ENCODE results near the gene UBP1.

UBP1 gene, protein sequence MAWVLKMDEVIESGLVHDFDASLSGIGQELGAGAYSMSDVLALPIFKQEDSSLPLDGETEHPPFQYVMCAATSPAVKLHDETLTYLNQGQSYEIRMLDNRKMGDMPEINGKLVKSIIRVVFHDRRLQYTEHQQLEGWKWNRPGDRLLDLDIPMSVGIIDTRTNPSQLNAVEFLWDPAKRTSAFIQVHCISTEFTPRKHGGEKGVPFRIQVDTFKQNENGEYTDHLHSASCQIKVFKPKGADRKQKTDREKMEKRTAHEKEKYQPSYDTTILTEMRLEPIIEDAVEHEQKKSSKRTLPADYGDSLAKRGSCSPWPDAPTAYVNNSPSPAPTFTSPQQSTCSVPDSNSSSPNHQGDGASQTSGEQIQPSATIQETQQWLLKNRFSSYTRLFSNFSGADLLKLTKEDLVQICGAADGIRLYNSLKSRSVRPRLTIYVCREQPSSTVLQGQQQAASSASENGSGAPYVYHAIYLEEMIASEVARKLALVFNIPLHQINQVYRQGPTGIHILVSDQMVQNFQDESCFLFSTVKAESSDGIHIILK

DNA sequence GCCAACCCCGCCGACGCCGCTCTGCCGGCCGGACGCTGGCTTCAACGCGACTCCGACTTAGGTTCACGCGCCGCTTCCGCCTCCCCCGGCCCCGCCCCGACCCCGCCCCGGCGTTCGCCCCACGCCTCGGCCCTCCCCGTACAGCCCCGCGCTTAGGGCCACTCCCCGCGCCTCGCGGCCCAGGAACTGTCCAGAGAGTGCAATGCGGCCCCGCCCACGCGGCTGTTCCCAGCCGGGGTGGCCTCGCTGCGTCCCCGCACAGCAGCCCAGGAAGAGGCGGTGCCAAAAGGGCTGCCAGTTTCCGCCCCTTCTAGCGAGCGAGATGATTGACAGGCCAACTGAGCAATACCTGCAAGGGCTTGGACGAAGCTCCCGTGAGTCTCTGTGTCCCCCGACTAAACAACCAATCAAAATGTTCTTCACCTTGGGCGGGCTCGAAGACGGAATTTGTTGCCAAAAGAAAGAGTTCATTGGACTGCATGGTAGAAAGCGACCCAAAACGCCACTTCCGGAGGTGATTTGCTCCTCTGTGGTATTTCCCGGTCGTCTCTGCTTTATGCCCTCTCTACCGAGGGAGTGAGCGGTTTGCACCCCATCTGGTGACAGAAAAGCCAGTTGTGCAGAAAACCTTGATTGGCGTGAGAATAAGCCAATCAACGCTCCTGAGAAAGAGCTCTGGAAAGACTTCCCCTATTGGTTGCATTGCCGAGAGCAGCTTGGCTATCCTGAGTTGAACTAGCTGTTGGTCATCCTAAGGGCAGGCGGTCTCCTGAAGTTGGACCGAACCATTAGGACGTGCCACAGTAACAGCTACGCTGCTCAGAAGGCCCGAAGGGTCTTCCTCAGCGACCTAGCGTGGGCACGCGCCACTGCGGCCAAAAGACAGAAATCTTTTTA is at the start of gene UBP1:
UBP1 (minus strand) TSS at position 78 of the 897 bp plus-strand sequence. CDS start 557 bp downstream, outside the sequence.
- peak within 1 kb of the TSS; percentile 90 for H3K4me3 ChIP-seq (ENCODE audit: low read depth, low read length)
- ChIA-PET POLR2A (interaction anchor here (0.9 to 2.1 kb wide), 5 partner anchors 11 to 358 kb away, joined by 3 to 11 read pairs (median 4); partner anchors contain the start of gene PDCD6IP), CTCF (interaction anchor here (0.7 to 0.9 kb wide), 3 partner anchors 14 to 1464 kb away, joined by 3 read pairs; no protein-coding TSS in a partner anchor)
- H3K9me3 ChIP-seq (ENCODE audit: control insufficient read depth, insufficient read depth, low read depth, low read length), result no peaks in the 10 kb centered on the region
- peaks cover 6% of the 10 kb centered on the region for H3K4me1 ChIP-seq (ENCODE audit: control insufficient read depth, insufficient read depth, low read length)
- no peaks in the 10 kb centered on the region for H3K36me3 ChIP-seq (ENCODE audit: control insufficient read depth in 2 of 2, insufficient read depth in 1 of 2, low read length in 2 of 2)
- peak within 1 kb of the TSS; percentile 92 for H3K27ac ChIP-seq (ENCODE audit: extremely low read depth, low read depth, low read length)
- TF ChIP-seq KLF7 (tag by site-specific recombination; IDR thresholded peaks at IDR 0.05; ENCODE audit: borderline replicate concordance), result no peak
- no peak for TF ChIP-seq YY1 (tag by site-specific recombination; IDR thresholded peaks at IDR 0.05)
- TF ChIP-seq ZNF660 (tag by site-specific recombination; IDR thresholded peaks at IDR 0.05), result no peak
- no peak for TF ChIP-seq ZNF571 (tag by site-specific recombination; IDR thresholded peaks at IDR 0.05)
- TF ChIP-seq ZNF121 (tag by site-specific recombination; IDR thresholded peaks at IDR 0.05), result no peak
- no peak for TF ChIP-seq GLI2 (tag by site-specific recombination; IDR thresholded peaks at IDR 0.05; ENCODE audit: borderline replicate concordance, low read depth)
- TF ChIP-seq ZNF677 (tag by site-specific recombination; IDR thresholded peaks at IDR 0.05), result no peak
- no peak for TF ChIP-seq ZNF626 (tag by site-specific recombination; IDR thresholded peaks at IDR 0.05)
- TF ChIP-seq SETDB1 (IDR thresholded peaks at IDR 0.05; ENCODE audit: insufficient read length, low read length), result peak; percentile 36
- TF ChIP-seq ZFP3 (tag by site-specific recombination; IDR thresholded peaks at IDR 0.05; ENCODE audit: low read depth), result no peak
- TF ChIP-seq SP3 (tag by site-specific recombination; IDR thresholded peaks at IDR 0.05), result peak; percentile 92
- TF ChIP-seq ZNF311 (tag by site-specific recombination; IDR thresholded peaks at IDR 0.05; ENCODE audit: borderline replicate concordance), result no peak
- TF ChIP-seq, protein P1, sequence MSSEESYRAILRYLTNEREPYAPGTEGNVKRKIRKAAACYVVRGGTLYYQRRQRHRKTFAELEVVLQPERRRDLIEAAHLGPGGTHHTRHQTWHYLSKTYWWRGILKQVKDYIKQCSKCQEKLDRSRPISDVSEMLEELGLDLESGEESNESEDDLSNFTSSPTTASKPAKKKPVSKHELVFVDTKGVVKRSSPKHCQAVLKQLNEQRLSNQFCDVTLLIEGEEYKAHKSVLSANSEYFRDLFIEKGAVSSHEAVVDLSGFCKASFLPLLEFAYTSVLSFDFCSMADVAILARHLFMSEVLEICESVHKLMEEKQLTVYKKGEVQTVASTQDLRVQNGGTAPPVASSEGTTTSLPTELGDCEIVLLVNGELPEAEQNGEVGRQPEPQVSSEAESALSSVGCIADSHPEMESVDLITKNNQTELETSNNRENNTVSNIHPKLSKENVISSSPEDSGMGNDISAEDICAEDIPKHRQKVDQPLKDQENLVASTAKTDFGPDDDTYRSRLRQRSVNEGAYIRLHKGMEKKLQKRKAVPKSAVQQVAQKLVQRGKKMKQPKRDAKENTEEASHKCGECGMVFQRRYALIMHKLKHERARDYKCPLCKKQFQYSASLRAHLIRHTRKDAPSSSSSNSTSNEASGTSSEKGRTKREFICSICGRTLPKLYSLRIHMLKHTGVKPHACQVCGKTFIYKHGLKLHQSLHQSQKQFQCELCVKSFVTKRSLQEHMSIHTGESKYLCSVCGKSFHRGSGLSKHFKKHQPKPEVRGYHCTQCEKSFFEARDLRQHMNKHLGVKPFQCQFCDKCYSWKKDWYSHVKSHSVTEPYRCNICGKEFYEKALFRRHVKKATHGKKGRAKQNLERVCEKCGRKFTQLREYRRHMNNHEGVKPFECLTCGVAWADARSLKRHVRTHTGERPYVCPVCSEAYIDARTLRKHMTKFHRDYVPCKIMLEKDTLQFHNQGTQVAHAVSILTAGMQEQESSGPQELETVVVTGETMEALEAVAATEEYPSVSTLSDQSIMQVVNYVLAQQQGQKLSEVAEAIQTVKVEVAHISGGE (tag by site-specific recombination; conservative IDR thresholded peaks at IDR 0.05; ENCODE audit: low read depth), result peak; percentile 89
- TF ChIP-seq KLF1 (tag by site-specific recombination; IDR thresholded peaks at IDR 0.05), result peak; percentile 64
- TF ChIP-seq ZBTB21 (tag by site-specific recombination; IDR thresholded peaks at IDR 0.05), result no peak
- TF ChIP-seq, protein P2, sequence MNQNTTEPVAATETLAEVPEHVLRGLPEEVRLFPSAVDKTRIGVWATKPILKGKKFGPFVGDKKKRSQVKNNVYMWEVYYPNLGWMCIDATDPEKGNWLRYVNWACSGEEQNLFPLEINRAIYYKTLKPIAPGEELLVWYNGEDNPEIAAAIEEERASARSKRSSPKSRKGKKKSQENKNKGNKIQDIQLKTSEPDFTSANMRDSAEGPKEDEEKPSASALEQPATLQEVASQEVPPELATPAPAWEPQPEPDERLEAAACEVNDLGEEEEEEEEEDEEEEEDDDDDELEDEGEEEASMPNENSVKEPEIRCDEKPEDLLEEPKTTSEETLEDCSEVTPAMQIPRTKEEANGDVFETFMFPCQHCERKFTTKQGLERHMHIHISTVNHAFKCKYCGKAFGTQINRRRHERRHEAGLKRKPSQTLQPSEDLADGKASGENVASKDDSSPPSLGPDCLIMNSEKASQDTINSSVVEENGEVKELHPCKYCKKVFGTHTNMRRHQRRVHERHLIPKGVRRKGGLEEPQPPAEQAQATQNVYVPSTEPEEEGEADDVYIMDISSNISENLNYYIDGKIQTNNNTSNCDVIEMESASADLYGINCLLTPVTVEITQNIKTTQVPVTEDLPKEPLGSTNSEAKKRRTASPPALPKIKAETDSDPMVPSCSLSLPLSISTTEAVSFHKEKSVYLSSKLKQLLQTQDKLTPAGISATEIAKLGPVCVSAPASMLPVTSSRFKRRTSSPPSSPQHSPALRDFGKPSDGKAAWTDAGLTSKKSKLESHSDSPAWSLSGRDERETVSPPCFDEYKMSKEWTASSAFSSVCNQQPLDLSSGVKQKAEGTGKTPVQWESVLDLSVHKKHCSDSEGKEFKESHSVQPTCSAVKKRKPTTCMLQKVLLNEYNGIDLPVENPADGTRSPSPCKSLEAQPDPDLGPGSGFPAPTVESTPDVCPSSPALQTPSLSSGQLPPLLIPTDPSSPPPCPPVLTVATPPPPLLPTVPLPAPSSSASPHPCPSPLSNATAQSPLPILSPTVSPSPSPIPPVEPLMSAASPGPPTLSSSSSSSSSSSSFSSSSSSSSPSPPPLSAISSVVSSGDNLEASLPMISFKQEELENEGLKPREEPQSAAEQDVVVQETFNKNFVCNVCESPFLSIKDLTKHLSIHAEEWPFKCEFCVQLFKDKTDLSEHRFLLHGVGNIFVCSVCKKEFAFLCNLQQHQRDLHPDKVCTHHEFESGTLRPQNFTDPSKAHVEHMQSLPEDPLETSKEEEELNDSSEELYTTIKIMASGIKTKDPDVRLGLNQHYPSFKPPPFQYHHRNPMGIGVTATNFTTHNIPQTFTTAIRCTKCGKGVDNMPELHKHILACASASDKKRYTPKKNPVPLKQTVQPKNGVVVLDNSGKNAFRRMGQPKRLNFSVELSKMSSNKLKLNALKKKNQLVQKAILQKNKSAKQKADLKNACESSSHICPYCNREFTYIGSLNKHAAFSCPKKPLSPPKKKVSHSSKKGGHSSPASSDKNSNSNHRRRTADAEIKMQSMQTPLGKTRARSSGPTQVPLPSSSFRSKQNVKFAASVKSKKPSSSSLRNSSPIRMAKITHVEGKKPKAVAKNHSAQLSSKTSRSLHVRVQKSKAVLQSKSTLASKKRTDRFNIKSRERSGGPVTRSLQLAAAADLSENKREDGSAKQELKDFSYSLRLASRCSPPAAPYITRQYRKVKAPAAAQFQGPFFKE (tag by site-specific recombination; IDR thresholded peaks at IDR 0.05; ENCODE audit: borderline replicate concordance), result no peak
- TF ChIP-seq ZNF585B (tag by site-specific recombination; IDR thresholded peaks at IDR 0.05), result no peak
- peak; percentile 98 for TF ChIP-seq ZNF341 (tag by site-specific recombination; IDR thresholded peaks at IDR 0.05; ENCODE audit: low read depth)
- TF ChIP-seq ZNF214 (tag by site-specific recombination; IDR thresholded peaks at IDR 0.05; ENCODE audit: borderline replicate concordance), result no peak
- no peak for TF ChIP-seq ZNF555 (tag by site-specific recombination; conservative IDR thresholded peaks at IDR 0.05)
- peak; percentile 93 for TF ChIP-seq ZBTB8A (tag by site-specific recombination; IDR thresholded peaks at IDR 0.05)
- peak; percentile 54 for TF ChIP-seq GLIS1 (tag by site-specific recombination; IDR thresholded peaks at IDR 0.05)
- TF ChIP-seq SCRT1 (tag by site-specific recombination; IDR thresholded peaks at IDR 0.05; ENCODE audit: borderline replicate concordance), result no peak
- no peak for TF ChIP-seq ZNF302 (tag by site-specific recombination; IDR thresholded peaks at IDR 0.05; ENCODE audit: low read depth)
- no peak for TF ChIP-seq ZNF544 (tag by site-specific recombination; IDR thresholded peaks at IDR 0.05)
- peak; percentile 50; the same call in 1 of the 2 replicates for TF ChIP-seq TRIM28 (IDR thresholded peaks at IDR 0.05; ENCODE audit: borderline replicate concordance, low read length)
